NT2/D1 (cell line): ENCODE measurements around the gene ZNF611.
"Not testable (repeated sequence)": the region's sequence is repeated elsewhere in the genome, so short reads cannot be mapped to it uniquely, and the experiment has no call there.

Experiments
- DNase-seq: peaks from one replicate; pipeline ENCODE4 v3.0.0-alpha.2; 2011; ENCODE audit warnings: low read depth, low spot score
- H3K27me3 ChIP-seq: 2 replicates; pipeline ENCODE4 v1.6.0; 2011; ENCODE audit warnings: mild to moderate bottlenecking; ENCODE audit not compliant: insufficient read length, insufficient read depth
- H3K36me3 ChIP-seq: 2 replicates; pipeline ENCODE4 v1.6.1; 2011; ENCODE audit warnings: mild to moderate bottlenecking, low read length, mixed read lengths; ENCODE audit not compliant: insufficient read depth, insufficient read length
- H3K4me1 ChIP-seq: 2 replicates; pipeline ENCODE4 v1.5.1; 2011; ENCODE audit not compliant: insufficient read depth, insufficient read length
- H3K4me3 ChIP-seq: 2 replicates; pipeline ENCODE4 v1.5.1; 2011; ENCODE audit warnings: low read depth; ENCODE audit not compliant: insufficient read length
- H3K9ac ChIP-seq: 2 replicates; pipeline ENCODE4 v1.6.0; 2011; ENCODE audit warnings: low read depth; ENCODE audit not compliant: insufficient read length
- H3K9me3 ChIP-seq: 2 replicates; pipeline ENCODE4 v1.5.1; 2011; ENCODE audit warnings: mild to moderate bottlenecking, low read length; ENCODE audit not compliant: insufficient read depth
- SUZ12 ChIP-seq: IDR thresholded peaks from 2 replicates; pipeline ENCODE4 v1.6.1; 2011; ENCODE audit not compliant: insufficient read length, insufficient read depth; ENCODE audit errors: extremely low read depth
- YY1 ChIP-seq: IDR thresholded peaks from 2 replicates; pipeline ENCODE4 v1.6.1; 2011; ENCODE audit not compliant: insufficient read length, insufficient read depth
- ZNF274 ChIP-seq: IDR thresholded peaks from 2 replicates; pipeline ENCODE4 v1.6.1; 2011; ENCODE audit warnings: mild to moderate bottlenecking, low read depth, low read length

The ZNF611 gene

DNA sequence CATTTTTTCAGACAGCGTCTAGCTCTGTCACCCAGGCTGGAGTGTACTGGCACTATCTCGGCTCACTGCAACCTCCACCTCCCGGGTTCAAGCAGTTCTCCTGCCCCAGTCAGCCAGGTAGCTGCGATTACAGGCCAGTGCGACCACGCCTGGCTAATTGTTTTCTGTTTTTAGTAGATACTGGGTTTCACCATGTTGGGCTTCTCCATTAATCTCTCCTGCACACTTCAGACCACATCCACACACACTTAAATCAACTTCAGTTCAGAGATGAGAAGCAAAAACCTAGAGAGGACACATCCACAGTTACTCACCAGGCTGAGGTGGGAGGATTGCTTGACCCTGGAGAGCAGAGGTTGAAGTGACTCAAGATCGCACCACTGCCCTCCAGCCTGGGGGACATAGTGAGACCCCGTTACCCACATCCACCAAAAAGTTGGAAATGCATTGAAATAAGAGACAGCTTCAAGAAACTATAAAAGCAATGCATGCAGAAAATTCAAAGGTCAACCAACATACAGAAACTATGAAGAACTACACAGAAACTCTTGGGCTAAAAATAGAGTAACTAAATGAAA is 42.3 kb downstream of the ZNF611 start:
- TF ChIP-seq YY1 = no peak
- no peak for TF ChIP-seq SUZ12
- no peak for TF ChIP-seq ZNF274
- Histone ChIP-seq H3K36me3 (peaks cover 8% of the 10 kb centered on the region), H3K4me1 (no peaks in the 10 kb centered on the region), H3K27me3 (no peaks in the 10 kb centered on the region), H3K4me3 (no peak overlapping the region), H3K9ac (no peak overlapping the region), H3K9me3 (no peaks in the 10 kb centered on the region; the same call in 1 of the 2 replicates)
- no peak for DNase-seq

DNA sequence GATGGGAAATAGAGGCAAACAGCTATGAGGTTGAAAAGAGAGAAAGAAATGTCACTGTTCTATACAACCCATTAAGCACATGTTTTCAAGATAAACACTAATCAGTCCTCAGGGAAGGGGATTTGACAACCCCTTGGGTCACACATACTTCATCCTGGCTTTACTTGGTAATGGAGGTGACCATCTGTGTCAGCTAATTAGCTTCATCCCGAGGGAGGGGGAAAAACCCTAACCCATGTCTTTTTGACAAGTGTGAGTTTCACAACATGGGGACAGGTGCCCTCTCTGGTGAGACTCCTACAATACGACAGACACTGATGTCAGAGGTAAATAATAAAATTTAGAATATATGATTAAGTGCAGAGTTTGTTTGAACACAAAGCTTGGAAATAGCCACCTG is 43.1 kb downstream of the ZNF611 start:
- DNase-seq = no peak
- no peak for TF ChIP-seq SUZ12
- no peak for TF ChIP-seq ZNF274
- TF ChIP-seq YY1 = no peak
- no peak overlapping the region for H3K9ac ChIP-seq

DNA sequence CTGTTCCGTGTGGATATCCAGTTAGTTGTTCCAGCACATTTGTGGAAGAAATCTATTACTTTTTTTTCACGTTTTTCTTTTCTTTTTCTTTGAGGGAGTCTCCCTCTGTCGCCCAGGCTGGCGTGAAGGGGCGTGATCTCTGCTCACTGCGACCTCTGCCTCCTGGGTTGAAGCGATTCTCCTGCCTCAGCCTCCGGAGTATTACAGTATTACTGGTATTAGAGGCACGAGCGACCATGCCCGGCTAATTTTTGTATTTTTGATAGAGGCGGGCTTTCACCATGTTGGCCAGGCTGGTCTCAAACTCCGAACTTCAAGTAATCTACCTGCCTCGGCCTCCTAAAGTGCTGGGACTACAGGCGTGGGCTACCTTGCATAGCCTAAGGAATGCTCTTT is 43.6 kb downstream of the ZNF611 start:
- no peaks in the 10 kb centered on the region; the same call in 1 of the 2 replicates for H3K9me3 ChIP-seq
- DNase-seq = no peak
- H3K9ac ChIP-seq = peak overlapping the region; percentile 70
- no peaks in the 10 kb centered on the region for H3K27me3 ChIP-seq
- peaks cover 8% of the 10 kb centered on the region for H3K36me3 ChIP-seq
- TF ChIP-seq YY1 (no peak), SUZ12 (no peak), ZNF274 (no peak)
- no peaks in the 10 kb centered on the region for H3K4me1 ChIP-seq
- no peak overlapping the region for H3K4me3 ChIP-seq

More for the DNA sequence above, 43.1 kb downstream of the ZNF611 start:
- H3K27me3 ChIP-seq = no peaks in the 10 kb centered on the region
- no peaks in the 10 kb centered on the region for H3K4me1 ChIP-seq
- H3K36me3 ChIP-seq = peaks cover 8% of the 10 kb centered on the region
- H3K4me3 ChIP-seq = no peak overlapping the region
- no peaks in the 10 kb centered on the region; the same call in 1 of the 2 replicates for H3K9me3 ChIP-seq

DNA sequence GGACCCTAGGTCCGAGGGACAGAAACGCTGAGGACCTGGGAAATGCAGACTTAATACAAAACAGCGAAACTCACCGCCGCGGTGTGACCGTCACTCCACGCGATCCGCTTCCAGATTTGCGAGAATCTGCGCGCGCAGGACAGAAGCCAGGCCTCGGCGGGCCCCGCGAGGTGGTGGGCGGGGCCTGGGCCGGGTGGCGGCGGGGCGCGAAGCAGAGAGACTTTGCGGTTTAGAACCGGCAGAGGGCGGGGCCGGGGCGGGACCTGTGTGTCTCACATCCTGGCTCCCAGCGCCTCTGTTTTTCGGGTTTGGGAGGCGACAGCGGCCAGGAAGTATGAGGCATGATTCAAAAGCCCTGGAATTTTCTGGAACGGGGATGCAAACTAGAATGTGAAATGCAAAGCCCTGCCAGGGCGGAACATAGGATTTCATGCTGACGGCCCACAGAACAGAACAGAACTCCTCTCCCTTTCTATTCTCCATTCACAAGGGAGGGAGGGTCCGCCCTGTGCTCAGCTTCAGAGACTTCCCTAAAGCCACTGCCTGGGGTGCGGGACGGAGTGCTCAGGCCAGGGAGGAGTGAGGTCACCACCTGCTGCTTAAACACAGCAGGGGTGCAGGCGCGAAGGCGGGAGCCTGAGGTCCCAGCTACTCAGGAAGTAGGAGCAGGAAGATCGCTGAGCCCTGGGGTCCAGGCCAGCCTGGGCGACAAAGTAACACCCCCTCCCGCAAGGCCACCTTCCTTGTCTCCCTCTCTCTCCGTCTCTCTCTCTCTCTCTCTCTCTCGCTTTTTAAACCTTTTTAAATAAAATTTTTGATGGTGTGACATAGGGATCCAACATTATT is 44.3 kb downstream of the ZNF611 start:
- no peak for TF ChIP-seq SUZ12
- no peak for TF ChIP-seq YY1
- peaks cover 8% of the 10 kb centered on the region for H3K36me3 ChIP-seq
- H3K4me3 ChIP-seq = peak overlapping the region; percentile 84
- H3K4me1 ChIP-seq = no peaks in the 10 kb centered on the region
- H3K9me3 ChIP-seq = no peaks in the 10 kb centered on the region; the same call in 1 of the 2 replicates
- peak overlapping the region; percentile 92 for H3K9ac ChIP-seq
- DNase-seq = peak; percentile 71
- H3K27me3 ChIP-seq = no peaks in the 10 kb centered on the region

DNA sequence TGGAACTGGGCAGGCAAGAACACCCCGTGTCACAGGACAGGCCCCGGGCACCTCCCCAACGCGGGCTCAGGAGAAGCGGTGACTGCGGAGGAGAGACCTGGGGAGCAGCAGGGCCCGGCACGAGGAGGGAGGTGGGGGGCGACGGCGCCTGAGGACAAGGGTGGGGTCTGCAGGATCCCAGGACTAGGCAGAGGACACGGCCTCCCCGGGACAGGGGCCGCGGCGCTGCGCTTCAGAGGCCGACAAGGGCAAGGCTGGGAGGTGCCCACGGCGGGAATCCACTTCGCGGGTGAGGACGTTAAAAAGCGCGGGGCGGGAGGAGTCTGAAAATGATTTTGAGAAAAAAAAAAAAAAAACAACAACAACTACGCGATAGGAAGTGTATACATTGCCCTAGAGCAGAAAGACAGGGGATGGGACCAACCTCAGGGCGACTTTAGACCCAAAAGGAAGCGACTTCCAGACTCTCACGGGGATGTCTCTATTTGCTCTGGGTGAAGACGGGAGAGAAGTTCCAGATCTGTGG is 44.9 kb downstream of the ZNF611 start:
- no peaks in the 10 kb centered on the region; the same call in 1 of the 2 replicates for H3K9me3 ChIP-seq
- TF ChIP-seq YY1 (no peak), ZNF274 (no peak), SUZ12 (no peak)
- H3K9ac ChIP-seq = peak overlapping the region; percentile 92
- H3K36me3 ChIP-seq = peaks cover 14% of the 10 kb centered on the region
- no peaks in the 10 kb centered on the region for H3K27me3 ChIP-seq
- DNase-seq = no peak
- H3K4me3 ChIP-seq = peak overlapping the region; percentile 84
- H3K4me1 ChIP-seq = no peaks in the 10 kb centered on the region

DNA sequence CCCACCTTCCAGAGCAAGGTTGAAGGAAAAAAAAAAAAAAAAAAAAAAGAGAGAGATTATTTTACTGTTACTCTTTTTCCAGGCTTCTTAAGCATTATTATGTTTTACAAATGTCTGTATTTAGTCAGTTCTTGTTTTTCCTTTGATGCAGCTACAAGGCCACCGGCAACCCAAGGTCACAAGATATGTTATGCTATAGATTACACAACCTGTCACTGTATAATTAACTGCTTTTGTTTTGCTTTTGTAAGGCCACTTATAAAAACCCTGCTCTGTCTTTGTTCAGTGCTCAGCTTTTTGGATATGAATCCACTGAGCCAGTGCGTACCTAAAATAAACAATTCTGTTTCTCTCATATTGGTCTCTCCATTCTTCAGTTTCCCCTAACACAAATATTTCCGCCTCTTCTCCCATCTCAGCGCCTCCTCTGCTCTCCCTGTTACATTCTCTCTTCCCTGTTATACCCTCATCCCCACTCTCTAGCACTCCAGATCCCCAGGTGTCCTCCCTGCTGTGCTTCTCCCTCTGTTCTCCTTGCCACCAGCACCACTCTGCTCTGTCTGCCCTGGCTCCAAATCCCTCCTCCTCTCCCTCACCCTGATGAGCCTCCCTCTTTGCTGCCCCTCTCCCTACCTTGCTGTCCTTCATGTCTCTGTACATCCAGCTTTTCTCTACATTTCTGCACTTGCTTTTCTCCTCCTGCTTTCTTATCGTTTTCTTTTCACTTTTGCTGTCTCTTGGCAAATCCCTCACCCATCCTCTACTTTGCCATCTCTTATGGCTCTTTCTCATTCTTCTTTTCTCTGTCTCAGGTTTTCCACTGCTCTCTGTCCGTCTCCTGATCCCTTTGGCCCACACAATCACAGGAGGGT is 45.7 kb downstream of the ZNF611 start:
- peaks cover 17% of the 10 kb centered on the region for H3K36me3 ChIP-seq
- H3K9me3 ChIP-seq, H3K27me3 ChIP-seq, H3K9ac ChIP-seq, H3K4me1 ChIP-seq, DNase-seq: not testable (repeated sequence)
- peak overlapping the region; percentile 84 for H3K4me3 ChIP-seq

DNA sequence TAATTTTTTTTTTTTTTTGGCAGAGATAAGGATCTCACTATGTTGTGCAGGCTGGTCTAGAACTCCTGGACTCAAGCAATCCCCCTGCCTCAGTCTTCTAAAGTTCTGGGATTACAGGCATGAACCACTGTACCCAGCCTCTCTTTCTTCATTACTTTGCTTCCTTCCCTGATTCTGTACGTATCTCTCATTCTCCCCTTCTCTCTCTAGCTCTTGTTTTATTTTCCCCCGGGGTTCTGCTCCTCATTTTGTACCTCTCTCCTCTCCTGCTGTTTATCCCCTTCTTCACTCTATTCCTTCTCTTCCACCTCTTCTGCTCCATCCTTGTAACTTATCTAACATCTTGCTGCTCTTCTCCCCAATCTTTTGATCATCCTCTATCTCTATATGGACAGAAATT is 46.5 kb downstream of the ZNF611 start:
- no peak for TF ChIP-seq ZNF274
- no peak for TF ChIP-seq SUZ12
- no peak for TF ChIP-seq YY1
- Histone ChIP-seq H3K9ac (no peak overlapping the region), H3K27me3 (no peaks in the 10 kb centered on the region), H3K9me3 (no peaks in the 10 kb centered on the region), H3K4me1 (no peaks in the 10 kb centered on the region), H3K4me3 (no peak overlapping the region), H3K36me3 (peaks cover 25% of the 10 kb centered on the region)
- no peak for DNase-seq
